HG02870 (cell line): Measurements from ENCODE around the gene GCNA.
"Not testable (repeated sequence)": the region's sequence is repeated elsewhere in the genome, so short reads cannot be mapped to it uniquely, and the experiment has no call there.

Experiments
- ATAC-seq: cut with Tn5 transposase; IDR thresholded peaks from one replicate; pipeline ENCODE4 v1.9.1; 2021; ENCODE audit warnings: mild to moderate bottlenecking, moderate library complexity; ENCODE audit not compliant: unreplicated experiment

The GCNA gene

DNA sequence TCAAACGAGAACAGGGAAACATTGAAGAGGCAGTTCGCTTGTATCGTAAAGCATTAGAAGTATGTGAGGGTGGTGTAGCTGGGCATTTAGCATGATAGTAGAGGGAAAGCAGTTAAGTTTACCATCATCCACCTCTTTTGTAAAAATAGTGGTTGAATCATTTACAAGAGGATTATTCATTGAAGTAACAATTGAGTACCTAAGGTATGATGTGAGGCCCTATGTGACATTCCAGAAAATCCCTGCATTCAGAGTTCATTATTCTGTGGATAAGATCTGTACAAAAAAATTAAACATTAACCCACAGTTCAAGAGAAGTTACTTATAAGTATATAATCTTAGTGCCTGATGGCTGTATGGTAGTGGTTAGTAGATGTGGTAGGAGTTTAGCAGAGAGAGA is 22.2 kb upstream of the GCNA start:
- no peak for ATAC-seq

DNA sequence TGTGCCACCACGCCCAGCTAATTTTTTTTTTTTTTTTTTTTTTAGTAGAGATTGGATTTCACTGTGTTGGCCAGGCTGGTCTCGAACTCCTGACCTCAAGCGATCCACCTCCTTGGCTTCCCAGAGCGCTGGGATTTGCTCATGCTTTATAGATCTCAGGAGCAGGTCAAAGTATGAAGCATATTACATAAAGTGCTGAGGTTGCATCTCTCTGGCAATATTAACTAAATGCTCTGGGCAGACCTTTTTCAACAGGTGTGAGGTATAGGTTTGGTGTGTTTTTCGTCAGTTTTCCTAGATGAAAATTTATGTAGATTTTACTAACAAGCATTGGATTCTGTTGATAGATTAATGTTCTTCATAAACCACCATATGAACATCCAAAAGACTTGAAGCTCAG is 19.3 kb upstream of the GCNA start:
- ATAC-seq: no peak

DNA sequence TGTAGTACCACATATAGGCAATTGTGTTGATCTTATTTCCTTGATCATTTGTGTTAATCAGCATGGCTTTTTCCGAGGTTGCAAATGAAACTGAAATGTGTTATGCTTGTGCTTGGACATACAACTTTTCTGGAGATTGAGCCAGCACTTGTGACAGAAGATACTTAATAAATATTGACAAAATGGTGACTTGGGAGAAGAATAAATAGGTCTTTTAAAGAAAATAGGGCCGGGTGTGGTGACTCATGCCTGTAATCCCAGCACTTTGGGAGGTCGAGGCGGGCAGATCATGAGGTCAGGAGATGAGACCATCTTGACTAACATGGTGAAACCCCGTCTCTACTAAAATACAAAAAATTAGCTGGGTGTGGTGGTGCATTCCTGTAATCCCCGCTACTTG is 18.5 kb upstream of the GCNA start:
- ATAC-seq: not testable (repeated sequence)

DNA sequence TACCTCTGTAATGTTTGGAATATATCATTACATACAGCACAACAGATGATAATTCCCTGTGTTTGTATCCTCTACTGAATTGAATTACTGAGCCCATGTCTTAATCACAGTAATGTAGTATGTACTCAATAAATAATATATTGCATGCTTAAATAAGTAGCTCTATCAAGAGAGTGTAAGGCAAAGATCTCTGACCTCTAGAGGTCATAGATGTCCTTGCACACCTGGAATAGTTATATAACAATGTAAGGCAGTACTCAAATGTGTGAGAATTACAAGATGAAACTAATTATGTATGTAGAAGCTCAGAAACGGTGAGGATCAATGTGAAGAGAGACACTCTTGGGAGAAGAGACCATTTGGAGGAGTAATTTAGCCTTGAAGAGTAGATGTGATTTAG is 14.3 kb upstream of the GCNA start:
- no peak for ATAC-seq

DNA sequence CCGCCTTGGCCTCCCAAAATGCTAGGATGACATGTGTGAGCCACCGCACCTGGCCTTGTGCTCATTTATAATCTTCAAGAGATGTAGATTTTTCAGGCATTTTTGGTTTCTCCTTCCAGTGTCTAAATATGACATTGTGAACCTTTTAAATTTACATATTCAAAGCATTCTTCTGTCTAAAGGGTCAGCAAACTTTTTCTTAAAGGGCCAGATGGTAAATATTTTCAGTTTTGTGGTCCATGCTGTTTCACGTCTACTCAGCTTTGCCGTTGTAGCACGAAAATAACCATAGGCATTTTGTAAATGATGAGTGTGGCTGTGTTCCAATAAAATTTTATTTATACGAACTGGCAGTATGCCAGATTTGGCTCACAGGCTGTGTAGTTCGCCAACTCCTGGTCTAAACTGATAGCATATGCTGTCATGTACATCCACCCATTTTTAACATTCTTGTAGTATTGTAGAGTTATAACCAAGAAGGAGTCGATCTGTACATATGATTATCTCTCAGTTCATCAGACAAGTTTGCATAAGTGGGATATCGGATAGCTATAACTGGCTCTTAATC is 12.7 kb upstream of the GCNA start:
- ATAC-seq: no peak

DNA sequence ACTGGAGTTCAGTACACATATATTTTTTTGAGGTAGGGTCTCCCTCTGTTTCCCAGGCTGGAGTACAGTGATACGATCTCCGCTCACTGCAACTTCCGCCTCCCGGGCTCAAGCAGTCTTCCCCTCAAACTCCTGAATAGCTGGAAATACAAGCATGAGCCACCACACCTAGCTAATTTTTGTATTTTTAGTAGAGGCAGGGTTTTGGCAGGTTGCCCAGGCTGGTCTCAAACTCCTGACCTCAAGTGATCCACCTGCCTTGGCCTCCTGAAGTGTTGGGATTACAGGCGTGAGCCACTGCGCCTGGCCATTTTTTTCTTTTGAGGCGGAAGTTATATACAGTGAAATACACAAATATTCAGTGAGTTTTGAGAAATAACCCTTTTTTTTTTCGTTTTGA is 6.8 kb upstream of the GCNA start:
- not testable (repeated sequence) for ATAC-seq

DNA sequence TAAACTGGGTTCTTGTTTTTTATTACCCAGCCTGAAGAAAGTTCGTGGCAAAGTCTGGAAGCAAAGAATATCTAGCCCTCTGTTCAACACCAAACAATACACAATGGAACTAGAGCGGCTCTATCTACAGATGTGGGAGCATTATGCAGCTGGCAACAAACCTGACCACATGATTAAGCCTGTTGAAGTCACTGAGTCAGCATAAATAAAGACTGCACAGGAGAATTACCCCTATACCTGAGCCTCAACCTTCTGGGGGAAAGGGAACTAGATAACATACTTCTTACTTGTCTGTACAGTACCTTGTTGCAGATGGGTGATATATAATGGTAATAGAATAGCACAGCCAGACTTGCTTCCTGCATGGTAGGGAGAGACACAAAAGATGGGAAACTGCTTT is 4.6 kb upstream of the GCNA start:
- no peak for ATAC-seq

DNA sequence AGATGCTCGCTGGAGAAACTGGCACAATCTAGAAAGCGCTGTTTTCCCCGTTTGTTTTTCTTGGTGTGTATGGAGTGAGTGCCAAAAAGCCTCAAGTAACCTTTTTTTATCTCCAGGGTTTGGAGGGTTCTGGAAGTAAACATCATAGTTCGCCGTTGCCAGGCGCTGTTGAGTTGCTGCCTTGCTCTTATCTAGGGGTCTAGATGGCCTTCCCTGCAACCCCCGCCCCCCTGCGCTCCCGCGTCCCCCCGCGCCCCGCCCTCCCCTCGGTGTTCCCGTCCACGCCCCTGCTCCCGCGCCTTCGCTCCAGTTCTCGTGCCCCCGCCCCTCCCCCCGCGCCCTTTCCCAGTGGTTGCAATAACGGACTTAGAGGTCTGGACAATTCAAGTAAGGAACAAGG is 555 bp upstream of the GCNA start:
- ATAC-seq: no peak

DNA sequence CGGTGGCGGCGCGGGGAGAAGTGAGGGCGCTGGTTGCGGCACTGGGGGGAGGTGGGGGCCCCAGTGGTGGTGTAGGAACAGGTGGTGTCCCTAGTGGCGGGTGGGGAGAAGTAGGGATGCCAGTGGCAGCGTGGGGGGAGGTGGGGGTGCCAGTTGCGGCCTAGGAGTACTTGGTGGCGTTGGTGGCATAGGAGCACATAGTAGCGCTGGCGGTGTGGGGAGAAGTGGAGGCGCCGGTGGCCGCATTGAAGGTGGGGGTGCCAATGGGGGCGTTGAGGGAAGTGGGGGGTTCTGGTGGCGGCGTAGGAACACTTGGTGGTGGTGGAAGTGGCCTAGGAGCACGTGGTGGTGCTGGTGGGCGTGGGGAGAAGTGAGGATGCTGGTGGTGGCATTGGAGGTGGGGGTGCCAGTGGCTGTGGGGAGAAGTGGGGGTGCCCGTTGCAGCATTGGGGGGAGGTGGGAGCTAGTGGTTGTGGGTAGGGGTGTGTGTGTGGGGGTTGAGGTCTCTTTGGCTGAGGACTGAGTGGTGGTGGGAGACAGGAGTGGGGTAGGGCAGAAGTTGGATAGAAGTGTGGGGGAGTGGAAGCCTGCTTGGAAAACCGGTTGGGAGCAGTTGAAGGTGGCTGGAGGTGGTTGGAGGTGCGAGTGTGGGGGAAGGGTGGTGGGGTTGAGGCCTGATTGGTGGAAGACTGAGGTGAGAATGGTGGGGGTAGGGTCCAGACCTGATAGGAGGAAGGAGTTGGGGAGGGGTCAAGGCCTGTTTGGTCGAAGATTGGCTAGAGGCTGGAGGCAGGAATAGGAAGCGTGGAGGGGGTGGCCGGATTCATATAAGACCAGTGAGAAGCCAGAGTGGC is 1.1 kb downstream of the GCNA start:
- ATAC-seq: no peak

DNA sequence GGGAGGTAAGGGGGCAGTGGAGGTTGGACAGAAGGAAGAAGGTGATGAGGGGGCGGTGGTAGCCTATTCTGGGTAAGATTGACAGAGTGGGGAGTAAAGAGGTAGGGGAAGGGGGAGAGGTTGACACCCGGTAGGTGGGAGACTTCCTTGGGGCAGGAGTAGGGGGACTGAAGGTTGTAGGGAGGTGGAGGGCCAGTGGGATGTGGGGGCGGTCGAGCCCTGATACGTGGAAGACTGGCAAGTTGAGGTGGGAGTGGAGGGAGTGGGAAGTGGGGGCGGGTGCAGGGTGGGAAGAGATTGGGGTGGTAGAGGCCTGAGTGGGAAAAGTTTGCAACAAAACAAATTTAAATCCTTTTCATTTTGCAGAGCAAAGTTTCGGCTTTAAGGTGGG is 1.7 kb downstream of the GCNA start:
- ATAC-seq: no peak

DNA sequence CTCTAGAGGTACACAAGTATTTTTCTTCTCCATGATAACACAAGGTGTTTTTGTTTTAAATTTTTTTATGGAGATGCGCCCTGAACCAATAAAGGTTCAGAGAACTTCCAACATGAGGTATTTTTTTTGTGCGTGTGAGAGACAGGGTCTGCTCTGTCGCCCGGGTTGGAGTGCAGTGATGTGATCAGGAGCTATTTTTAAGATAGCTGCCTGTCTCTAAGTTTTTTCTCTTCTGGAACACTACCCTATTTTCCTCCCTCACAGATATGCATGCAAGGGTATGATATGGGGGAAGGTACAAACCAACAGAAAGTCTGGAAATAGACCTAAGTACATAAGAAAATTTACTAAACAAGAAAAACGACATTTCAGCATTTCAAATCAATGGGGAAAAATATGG is 3.0 kb downstream of the GCNA start:
- ATAC-seq: no peak

DNA sequence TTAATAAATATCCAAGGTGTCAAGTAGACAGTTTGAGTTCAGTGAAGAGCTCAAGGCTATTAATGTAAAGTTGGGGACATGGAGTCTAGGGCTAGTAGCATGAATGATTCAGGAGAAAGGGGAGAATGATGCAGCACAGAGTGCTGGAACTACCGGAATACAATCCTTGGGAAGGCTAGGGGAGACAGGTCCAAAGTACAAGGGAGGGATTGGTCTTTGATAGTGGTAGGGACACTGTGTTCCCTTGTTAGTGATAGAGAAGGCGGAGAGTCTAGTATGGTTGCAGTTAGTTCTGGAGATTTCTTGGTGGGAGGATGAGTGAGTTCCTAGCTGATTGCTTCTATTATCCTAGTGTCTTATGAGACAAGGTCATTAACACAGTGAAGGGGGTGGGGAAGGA is 8.7 kb downstream of the GCNA start:
- no peak for ATAC-seq

DNA sequence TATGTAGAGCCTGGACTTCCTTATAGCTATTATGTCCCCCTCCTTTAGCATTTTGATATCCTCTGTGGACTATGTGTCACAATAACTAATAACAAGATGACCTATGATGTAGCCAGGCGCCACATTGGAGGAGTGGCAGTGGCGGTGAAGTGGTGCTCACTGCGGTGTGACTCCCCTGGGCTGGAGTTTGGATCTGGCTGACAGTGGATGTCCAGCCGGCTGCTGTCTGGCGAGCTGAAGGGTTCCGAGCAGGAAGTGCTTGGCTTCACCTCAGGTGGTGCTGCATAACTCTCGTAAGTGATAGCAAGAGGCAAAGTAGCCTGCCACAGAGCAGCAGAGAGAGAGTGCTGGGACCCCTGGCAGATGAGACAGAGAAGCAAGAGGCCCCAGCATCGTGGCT is 15.0 kb downstream of the GCNA start:
- ATAC-seq: not testable (repeated sequence)

DNA sequence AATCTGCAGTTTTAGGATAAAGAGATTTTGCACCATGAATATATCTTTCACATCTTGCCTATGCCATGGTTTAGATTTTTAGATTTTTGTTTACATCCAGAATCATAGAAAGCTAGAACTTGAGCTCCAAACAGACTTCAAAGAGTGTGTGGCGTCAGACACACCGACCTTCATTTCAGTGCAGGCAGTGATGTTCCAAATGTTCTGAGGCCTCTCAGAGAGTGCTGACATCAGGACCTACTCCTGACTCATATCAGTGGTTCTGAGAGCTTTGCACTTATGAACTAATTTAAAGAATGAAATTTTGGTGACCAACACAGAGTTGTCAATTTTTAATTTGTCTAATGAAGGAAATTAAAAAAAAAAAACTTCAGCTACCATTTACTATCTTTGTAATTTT is 21.7 kb downstream of the GCNA start:
- ATAC-seq: no peak

DNA sequence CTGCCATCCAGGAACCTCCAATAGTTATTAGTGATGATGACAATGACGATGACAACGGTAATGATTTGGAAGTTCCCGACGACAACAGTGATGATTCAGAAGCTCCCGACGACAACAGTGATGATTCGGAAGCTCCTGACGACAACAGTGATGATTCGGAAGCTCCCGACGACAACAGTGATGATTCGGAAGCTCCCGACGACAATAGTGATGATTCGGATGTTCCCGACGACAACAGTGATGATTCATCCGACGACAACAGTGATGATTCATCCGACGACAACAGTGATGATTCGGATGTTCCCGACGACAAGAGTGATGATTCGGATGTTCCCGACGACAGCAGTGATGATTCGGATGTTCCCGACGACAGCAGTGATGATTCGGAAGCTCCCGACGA is 25.4 kb downstream of the GCNA start:
- no peak for ATAC-seq

DNA sequence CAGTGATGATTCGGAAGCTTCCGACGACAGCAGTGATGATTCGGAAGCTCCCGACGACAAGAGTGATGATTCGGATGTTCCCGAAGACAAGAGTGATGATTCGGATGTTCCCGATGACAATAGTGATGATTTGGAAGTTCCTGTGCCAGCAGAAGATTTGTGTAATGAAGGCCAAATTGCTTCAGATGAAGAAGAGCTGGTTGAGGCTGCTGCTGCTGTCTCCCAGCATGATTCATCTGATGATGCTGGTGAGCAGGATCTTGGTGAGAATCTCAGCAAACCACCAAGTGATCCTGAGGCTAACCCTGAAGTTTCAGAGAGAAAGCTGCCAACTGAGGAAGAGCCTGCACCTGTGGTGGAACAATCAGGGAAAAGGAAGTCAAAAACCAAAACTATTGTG is 25.9 kb downstream of the GCNA start:
- no peak for ATAC-seq

DNA sequence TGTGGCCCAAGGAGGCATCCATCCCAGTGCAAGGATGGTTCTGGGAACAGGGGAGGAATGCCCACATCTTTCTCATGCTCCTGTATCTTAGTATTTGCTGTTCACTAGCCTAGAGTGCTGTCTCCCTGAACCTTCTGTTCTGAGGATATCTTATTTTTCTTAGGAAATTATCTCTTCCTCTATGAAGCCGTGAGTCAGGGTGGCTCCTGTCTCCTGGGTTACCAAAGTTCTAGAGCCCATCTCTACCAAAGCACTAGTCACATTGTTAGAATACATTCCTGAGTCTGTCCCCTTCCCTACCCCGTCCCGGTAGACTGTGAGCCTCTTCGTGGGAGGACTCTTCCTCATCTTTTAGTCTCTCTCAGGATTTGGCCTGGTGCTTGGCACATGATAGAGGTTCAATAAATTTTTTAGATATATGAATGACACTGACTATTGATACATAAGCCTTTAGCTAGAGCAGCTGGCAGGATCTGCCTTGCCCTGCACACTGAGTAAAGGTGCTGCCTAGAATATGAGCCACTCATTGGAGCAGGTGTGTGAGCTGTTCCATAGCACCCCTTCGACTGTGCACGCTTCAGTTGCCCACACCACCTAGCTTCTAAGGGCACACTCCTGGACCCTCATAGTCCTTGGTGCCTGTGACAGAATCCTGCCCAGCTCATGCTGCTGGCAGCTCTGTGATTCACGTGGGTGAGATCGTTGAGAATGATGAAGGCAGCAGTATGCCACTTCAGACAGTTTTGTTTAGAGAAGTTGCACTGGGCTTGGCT is 26.7 kb downstream of the GCNA start:
- ATAC-seq: no peak

DNA sequence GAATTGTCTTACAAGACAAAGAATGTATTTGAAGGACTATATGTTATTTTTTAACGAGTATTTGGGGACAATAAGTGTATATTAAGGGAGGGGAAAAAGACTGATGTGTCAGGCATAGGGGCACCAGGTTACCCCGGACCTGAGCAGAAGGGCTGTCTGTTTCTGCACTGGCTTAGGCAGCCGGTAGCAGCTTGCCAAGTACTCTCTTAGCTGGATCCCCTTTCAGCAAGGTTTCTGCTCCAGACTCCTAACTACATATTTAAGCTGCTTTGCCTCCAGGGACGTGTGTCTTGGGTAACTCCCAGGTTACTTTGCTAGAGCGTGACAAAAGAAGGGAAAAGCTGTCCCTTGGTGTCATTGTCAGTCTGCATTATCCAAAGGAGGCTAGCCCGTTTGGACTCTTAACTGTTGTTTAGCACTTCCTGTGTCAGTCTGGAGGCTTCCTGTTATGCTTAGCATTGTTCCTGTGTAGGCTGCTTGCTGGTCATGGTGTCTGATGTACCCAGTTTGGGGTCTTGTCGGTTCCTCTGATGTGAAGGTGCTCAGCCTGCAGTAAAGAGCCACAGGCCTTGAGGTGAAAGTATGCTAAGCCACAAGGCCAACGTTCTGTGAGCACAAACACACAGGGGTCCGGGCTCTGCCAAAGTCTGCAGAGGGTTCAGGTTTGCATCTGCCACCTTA is 28.4 kb downstream of the GCNA start:
- ATAC-seq: no peak

DNA sequence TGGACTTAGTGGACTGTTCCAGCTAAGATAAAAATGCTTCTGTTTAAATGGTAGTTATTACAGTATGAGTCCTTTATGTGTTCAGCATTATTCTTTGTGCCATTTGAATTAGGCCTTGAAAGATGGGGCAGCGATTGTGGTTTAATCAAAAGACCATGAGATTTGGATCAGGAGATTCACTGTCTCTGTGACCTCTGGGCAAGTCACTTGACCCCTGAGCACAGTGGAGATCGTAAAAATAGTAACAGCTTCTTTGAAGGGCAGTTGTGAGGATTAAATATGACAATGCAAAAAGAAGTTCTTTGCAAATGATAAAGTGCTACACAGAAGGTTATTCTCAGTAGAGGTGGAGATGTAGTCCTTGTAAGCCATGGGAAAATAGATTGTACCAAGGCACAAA is 29.3 kb downstream of the GCNA start:
- ATAC-seq: no peak

DNA sequence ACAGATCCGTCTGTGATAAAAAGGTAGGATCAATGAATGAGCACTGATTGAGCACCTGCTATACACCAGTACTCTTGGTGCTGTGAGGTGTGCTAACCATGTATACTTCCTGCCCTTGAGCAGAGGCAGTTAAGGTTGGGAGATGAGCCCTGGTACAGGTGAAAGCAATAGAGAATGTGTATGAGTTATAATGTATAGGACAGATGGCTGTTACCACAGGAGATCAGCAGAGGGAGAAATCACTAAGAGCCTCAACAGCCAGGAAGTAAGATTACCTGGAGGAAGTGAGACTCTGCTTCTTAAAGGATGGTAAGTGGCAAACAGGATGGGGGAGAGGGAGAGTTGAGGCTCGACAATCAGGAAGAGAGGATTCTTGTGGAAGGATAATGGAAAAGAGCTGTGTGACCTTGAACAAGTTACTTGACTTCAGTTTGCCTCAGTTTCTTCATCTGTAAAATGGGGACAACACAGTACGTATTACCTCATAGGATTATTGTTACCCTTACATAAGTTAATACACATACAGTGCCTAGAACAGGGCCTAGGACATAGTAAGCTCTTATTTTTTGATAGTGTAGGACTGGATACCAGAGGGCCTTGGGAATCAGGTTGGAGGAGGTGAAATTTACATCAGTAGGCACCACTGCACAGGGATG is 31.0 kb downstream of the GCNA start:
- no peak for ATAC-seq

DNA sequence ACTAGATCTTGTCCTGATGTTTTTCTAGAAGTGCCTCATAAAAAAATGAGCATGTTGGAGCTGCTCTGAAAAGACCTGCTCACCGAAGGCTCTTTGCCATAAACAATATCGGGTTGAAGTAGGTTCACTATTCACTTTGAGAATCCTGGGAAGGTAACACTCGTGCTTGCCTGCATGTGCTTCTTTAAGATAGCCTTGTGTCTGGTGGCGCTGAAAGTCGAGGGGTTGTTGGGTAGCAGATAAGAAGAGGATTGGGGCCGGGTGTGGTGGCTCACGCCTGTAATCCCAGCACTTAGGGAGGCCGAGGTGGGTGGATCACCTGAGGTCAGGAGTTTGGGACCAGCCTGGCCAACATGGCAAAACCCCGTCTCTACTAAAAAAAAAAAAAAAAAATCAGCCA is 33.5 kb downstream of the GCNA start:
- not testable (repeated sequence) for ATAC-seq
